Measurements from ENCODE around the gene CACNA2D2.

GRCh38 chr3:50487181-50487580, 16.3 kb downstream of the CACNA2D2 start:
- no peak for TF ChIP-seq EZH2 (IDR thresholded peaks at IDR 0.05; ENCODE audit: borderline replicate concordance)
- no peak for TF ChIP-seq CTCF (IDR thresholded peaks at IDR 0.05; ENCODE audit: poor library complexity)
- TF ChIP-seq EZH2phosphoT487 (IDR thresholded peaks at IDR 0.05; ENCODE audit: low read depth, severe bottlenecking, unreplicated experiment) = no peak
